Type B pancreatic cell (in vitro differentiated cells): Measurements from ENCODE around the gene CNOT11. TPM values are rescaled to one million over a fixed set of nuclear protein-coding genes. Genes with fewer than 3 reads are reported as not detected.
A peak's percentile ranks its signal among the peaks of the same experiment; 100 is the strongest.
"Not testable (repeated sequence)": the region's sequence is repeated elsewhere in the genome, so short reads cannot be mapped to it uniquely, and the experiment has no call there.

Experiments used
- DNase-seq: peaks from one replicate; pipeline ENCODE4 v3.0.0; 2021; ENCODE audit warnings: mixed read lengths; ENCODE audit not compliant: unreplicated experiment; ENCODE audit errors: extremely low spot score
- H3K27ac Mint-ChIP-seq: 2 replicates; pipeline ENCODE4 v1.8.0; 2021; ENCODE audit warnings: mild to moderate bottlenecking, mixed read lengths
- H3K27me3 Mint-ChIP-seq: 2 replicates; pipeline ENCODE4 v1.8.0; 2021; ENCODE audit warnings: mixed read lengths
- H3K36me3 Mint-ChIP-seq: 2 replicates; pipeline ENCODE4 v1.8.0; 2021; ENCODE audit warnings: mixed read lengths
- H3K4me1 Mint-ChIP-seq: one replicate; pipeline ENCODE4 v1.8.0; 2021; ENCODE audit warnings: mixed read lengths; ENCODE audit not compliant: unreplicated experiment
- H3K4me3 Mint-ChIP-seq: 2 replicates; pipeline ENCODE4 v1.8.0; 2021; ENCODE audit warnings: mild to moderate bottlenecking, mixed read lengths
- H3K9me3 Mint-ChIP-seq: 2 replicates; pipeline ENCODE4 v1.8.0; 2021; ENCODE audit warnings: mixed read lengths
- CTCF ChIP-seq: fragments of 200-600 bp; sonication (generic); conservative IDR thresholded peaks from 2 replicates; pipeline ENCODE4 v1.5.0; 2021; ENCODE audit warnings: antibody characterized with exemption, mild to moderate bottlenecking
- total RNA-seq: library from RNA; stranded (reverse); gene quantifications from 2 replicates; pipeline ENCODE4 v1.2.1, GENCODE V29; 2021; ENCODE audit warnings: low replicate concordance

The CNOT11 gene
- total RNA-seq, 1 donor from 2014 or later: 64.5 TPM

DNA sequence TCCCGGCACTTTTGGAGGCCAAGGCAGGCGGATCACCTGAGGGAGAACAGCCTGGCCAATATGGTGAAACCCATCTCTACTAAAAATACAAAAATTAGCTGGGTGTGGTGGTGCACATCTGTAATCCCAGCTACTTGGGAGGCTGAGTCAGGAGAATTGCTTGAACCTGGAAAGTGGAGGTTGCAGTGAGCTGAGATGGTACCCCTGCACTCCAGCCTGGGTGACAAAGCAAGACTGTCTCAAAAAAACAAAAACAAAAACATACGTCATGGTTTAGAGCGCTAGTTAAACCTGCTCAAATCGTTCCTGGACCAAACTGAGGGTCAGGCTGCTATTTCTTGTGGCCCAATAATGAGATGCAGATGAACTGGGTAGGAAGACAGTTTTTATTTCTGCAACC lies 7.2 kb upstream of the CNOT11 start:
- H3K9me3 Mint-ChIP-seq: peaks cover 11% of the 10 kb centered on the region
- H3K27ac Mint-ChIP-seq, H3K27me3 Mint-ChIP-seq, H3K36me3 Mint-ChIP-seq, H3K4me3 Mint-ChIP-seq, DNase-seq: not testable (repeated sequence)
- peaks cover 21% of the 10 kb centered on the region for H3K4me1 Mint-ChIP-seq

DNA sequence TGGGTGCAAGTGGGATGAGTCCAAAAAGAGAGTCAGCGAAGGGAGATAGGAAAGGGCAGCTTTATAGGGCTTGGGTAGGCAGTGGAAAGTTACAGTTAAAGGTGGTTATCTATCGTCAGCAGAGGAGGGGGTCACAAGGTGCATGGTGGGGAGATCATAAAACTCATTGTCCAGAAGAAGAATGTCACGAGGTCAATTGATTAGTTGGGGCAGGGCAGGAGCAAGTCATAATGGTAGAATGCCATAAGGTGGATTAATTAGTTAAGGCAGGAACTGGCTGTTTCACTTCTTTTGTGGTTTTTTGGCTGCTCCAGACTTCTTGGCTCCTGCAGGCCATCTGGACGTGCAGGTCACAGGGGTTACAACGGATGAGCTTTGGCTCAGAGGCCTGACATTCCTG lies 3.9 kb upstream of the CNOT11 start:
- not testable (repeated sequence) for H3K27ac Mint-ChIP-seq, H3K4me3 Mint-ChIP-seq, H3K36me3 Mint-ChIP-seq, H3K27me3 Mint-ChIP-seq, DNase-seq
- Mint-ChIP-seq H3K9me3 (peaks cover 11% of the 10 kb centered on the region), H3K4me1 (peaks cover 20% of the 10 kb centered on the region)

- no peaks in the 10 kb centered on the region for H3K27me3 Mint-ChIP-seq
- no peak for TF ChIP-seq CTCF
- H3K4me3 Mint-ChIP-seq: peak overlapping the region; percentile 52
- no peak overlapping the region for H3K27ac Mint-ChIP-seq
- H3K9me3 Mint-ChIP-seq: peaks cover under 1% of the 10 kb centered on the region
- no peak for DNase-seq
- no peaks in the 10 kb centered on the region for H3K36me3 Mint-ChIP-seq
- H3K4me1 Mint-ChIP-seq: peaks cover 21% of the 10 kb centered on the region
Measured at GRCh38 chr2:101249826-101250225, 2.9 kb upstream of the CNOT11 start.

DNA sequence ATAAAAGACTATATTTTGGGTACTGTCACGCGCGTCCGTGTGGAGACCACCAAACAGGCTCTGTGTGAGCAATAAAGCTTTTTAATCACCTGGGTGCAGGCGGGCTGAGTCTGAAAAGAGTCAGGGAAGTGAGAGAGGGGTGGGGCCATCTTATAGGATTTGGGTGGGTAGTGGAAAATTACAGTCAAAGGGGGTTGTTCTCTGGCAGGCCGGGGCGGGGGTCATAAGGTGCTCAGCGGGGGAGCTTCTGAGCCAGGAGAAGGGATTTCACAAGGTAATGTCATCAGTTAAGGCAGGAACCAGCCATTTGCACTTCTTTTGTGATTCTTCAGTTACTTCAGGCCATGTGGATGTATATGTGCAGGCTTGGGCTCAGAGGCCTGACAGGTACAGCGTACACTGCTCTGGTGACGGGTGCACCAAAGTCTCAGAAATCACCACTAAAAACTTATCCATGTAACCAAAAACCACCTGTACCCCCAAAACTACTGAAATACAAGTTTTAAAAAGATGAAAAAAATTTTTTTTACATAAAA lies 1.4 kb upstream of the CNOT11 start:
- H3K36me3 Mint-ChIP-seq, H3K27me3 Mint-ChIP-seq, H3K9me3 Mint-ChIP-seq, DNase-seq: not testable (repeated sequence)
- Mint-ChIP-seq H3K4me3 (peak overlapping the region; percentile 77), H3K27ac (peak overlapping the region; percentile 69), H3K4me1 (peaks cover 31% of the 10 kb centered on the region)

DNA sequence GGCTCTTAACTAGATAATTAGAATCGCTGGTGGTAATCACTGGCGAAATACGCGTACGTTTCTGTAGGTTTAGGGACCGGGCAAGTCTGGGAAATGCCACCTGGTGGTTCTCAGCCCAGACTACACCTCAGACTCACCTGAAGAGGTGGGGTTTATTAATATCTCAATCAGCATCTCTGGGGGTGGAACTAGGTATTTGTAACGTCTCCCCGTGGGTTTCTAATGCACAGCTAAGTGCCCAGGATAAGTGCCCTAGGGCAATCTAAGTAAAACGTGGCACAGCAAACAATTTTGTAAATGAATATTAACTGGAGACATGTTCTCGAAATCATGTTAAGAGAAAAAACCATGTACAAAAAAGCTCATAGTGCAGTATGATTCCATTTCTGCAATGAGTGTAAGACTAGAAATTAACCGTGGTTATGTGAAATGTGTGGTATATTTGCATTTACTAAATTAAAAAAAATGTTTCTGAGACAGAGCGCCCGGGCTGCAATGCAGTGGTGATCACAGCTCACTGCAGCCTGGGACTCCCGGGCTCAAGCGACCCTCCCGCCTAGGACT lies 760 bp upstream of the CNOT11 start:
- H3K4me3 Mint-ChIP-seq: peak overlapping the region; percentile 94
- peaks cover 9% of the 10 kb centered on the region for H3K36me3 Mint-ChIP-seq
- TF ChIP-seq CTCF: peak; percentile 74
- H3K9me3 Mint-ChIP-seq: no peaks in the 10 kb centered on the region
- H3K4me1 Mint-ChIP-seq: peaks cover 34% of the 10 kb centered on the region
- no peaks in the 10 kb centered on the region for H3K27me3 Mint-ChIP-seq
- no peak for DNase-seq
- H3K27ac Mint-ChIP-seq: peak overlapping the region; percentile 92

DNA sequence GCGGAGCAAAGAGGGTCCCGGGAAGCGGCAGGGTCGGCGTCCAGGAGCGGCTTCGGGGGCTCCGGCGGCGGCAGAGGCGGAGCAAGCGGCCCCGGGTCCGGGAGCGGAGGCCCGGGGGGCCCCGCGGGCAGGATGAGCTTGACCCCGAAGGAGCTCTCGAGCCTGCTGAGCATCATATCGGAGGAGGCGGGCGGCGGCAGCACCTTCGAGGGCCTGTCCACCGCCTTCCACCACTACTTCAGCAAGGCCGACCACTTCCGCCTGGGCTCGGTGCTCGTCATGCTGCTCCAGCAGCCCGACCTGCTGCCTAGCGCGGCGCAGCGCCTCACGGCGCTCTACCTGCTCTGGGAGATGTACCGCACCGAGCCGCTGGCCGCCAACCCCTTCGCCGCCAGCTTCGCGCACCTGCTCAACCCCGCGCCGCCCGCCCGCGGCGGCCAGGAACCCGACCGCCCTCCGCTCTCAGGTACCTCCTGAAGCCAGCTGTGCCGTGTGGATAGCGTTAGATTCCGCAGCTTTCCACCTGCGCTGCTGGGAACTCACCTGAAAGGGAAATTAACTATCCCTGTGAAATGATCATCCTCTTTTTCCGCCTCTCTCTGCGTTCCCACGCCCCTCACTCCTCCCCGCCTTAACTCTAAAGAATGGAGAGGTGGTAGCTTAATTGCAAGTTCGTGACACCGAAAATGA lies 472 bp downstream of the CNOT11 start:
- Mint-ChIP-seq H3K27me3 (no peaks in the 10 kb centered on the region), H3K36me3 (peaks cover 15% of the 10 kb centered on the region), H3K27ac (peak overlapping the region; percentile 92), H3K9me3 (no peaks in the 10 kb centered on the region), H3K4me3 (peak overlapping the region; percentile 96), H3K4me1 (peaks cover 38% of the 10 kb centered on the region)
- no peak for DNase-seq
- TF ChIP-seq CTCF: no peak

DNA sequence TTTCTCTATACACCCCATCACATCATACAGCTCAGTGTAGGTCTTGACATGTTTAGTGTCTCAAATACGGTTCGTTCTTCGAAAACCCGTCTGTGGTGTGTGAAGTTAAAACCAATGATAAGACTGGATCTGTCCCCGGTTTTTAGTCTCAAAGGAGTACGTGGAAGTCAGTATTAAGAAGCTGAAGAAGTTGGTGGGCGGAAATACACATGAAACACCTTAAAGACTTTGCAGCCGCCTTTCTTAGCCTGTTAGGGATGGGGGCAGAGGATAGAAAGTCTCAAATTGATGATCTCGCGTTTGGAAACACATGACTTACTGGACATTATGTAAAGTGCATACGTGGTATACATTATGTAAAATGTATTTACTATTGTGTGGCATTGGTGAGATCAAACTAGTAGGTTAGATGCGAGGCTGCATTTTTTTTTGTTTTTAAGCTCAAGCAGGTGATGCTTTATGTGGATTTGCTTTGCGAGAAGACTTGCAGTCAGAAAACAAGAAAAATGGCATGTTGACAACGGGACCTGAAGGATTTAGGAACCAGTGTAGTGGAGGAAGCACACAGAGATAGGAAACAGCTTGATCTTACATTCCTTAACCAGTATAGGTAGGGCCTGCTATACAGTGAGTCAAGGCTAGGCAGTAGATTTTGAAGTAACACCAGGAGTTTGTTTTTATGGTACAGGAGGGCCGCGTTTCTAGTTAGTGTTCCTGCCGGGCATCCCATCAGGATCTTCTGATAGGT lies 1.2 kb downstream of the CNOT11 start:
- no peaks in the 10 kb centered on the region for H3K9me3 Mint-ChIP-seq
- peak overlapping the region; percentile 96 for H3K4me3 Mint-ChIP-seq
- peaks cover 38% of the 10 kb centered on the region for H3K4me1 Mint-ChIP-seq
- TF ChIP-seq CTCF: no peak
- no peaks in the 10 kb centered on the region for H3K27me3 Mint-ChIP-seq
- DNase-seq: no peak
- H3K36me3 Mint-ChIP-seq: peaks cover 19% of the 10 kb centered on the region
- peak overlapping the region; percentile 92 for H3K27ac Mint-ChIP-seq
